ENCODE data around the gene MRPL40. TPM values are rescaled to one million over a fixed set of nuclear protein-coding genes. Genes with fewer than 3 reads are reported as not detected.

Gene MRPL40
- total RNA-seq, 1 donor from 2014 or later, result 24.4 TPM

- Mint-ChIP-seq H3K4me3 (ENCODE audit: unreplicated experiment) (no peak overlapping the region), H3K4me1 (ENCODE audit: low read depth, unreplicated experiment) (peaks cover 25% of the 10 kb centered on the region), H3K27ac (ENCODE audit: unreplicated experiment) (no peak overlapping the region), H3K9me3 (ENCODE audit: unreplicated experiment) (peaks cover 4% of the 10 kb centered on the region), H3K36me3 (ENCODE audit: unreplicated experiment) (no peaks in the 10 kb centered on the region), H3K27me3 (ENCODE audit: unreplicated experiment) (peaks cover 6% of the 10 kb centered on the region)
- no peak for TF ChIP-seq CTCF (IDR thresholded peaks at IDR 0.05; ENCODE audit: partially characterized antibody, unreplicated experiment)
- no peak for DNase-seq
Measured at GRCh38 chr22:19419464-19420178, 12.7 kb upstream of the MRPL40 start.

GRCh38 chr22:19420321-19420720 lies 12.0 kb upstream of the MRPL40 start:
- H3K4me3 Mint-ChIP-seq (ENCODE audit: unreplicated experiment), result no peak overlapping the region
- H3K4me1 Mint-ChIP-seq (ENCODE audit: low read depth, unreplicated experiment), result peaks cover 25% of the 10 kb centered on the region
- DNase-seq, result no peak
- H3K36me3 Mint-ChIP-seq (ENCODE audit: unreplicated experiment), result no peaks in the 10 kb centered on the region
- H3K27ac Mint-ChIP-seq (ENCODE audit: unreplicated experiment), result no peak overlapping the region
- no peak for TF ChIP-seq CTCF (IDR thresholded peaks at IDR 0.05; ENCODE audit: partially characterized antibody, unreplicated experiment)
- H3K27me3 Mint-ChIP-seq (ENCODE audit: unreplicated experiment), result peaks cover 6% of the 10 kb centered on the region
- H3K9me3 Mint-ChIP-seq (ENCODE audit: unreplicated experiment), result peaks cover 4% of the 10 kb centered on the region

- peaks cover 6% of the 10 kb centered on the region for H3K27me3 Mint-ChIP-seq (ENCODE audit: unreplicated experiment)
- no peak for DNase-seq
- no peak for TF ChIP-seq CTCF (IDR thresholded peaks at IDR 0.05; ENCODE audit: partially characterized antibody, unreplicated experiment)
- no peaks in the 10 kb centered on the region for H3K36me3 Mint-ChIP-seq (ENCODE audit: unreplicated experiment)
- peaks cover 25% of the 10 kb centered on the region for H3K4me1 Mint-ChIP-seq (ENCODE audit: low read depth, unreplicated experiment)
- peaks cover 4% of the 10 kb centered on the region for H3K9me3 Mint-ChIP-seq (ENCODE audit: unreplicated experiment)
- H3K27ac Mint-ChIP-seq (ENCODE audit: unreplicated experiment), result peak overlapping the region; percentile 49
- no peak overlapping the region for H3K4me3 Mint-ChIP-seq (ENCODE audit: unreplicated experiment)
Measured at GRCh38 chr22:19422440-19423301, 9.7 kb upstream of the MRPL40 start.

- Mint-ChIP-seq H3K27me3 (ENCODE audit: unreplicated experiment) (peaks cover 6% of the 10 kb centered on the region), H3K4me3 (ENCODE audit: unreplicated experiment) (no peak overlapping the region), H3K36me3 (ENCODE audit: unreplicated experiment) (no peaks in the 10 kb centered on the region), H3K9me3 (ENCODE audit: unreplicated experiment) (peaks cover 4% of the 10 kb centered on the region), H3K4me1 (ENCODE audit: low read depth, unreplicated experiment) (peaks cover 23% of the 10 kb centered on the region), H3K27ac (ENCODE audit: unreplicated experiment) (no peak overlapping the region)
- TF ChIP-seq CTCF (IDR thresholded peaks at IDR 0.05; ENCODE audit: partially characterized antibody, unreplicated experiment), result no peak
- DNase-seq, result no peak
Measured at GRCh38 chr22:19424186-19424500, 8.2 kb upstream of the MRPL40 start.

Measured in glutamatergic neuron (in vitro differentiated cells).